Liver (tissue), 9 donors: ENCODE results near the gene RALB. TPM values are rescaled to one million over a fixed set of nuclear protein-coding genes. Genes with fewer than 3 reads are reported as not detected.

Experiments
- DNase-seq: peaks from one replicate; pipeline ENCODE4 v3.0.0-alpha.2; 2017; ENCODE audit warnings: low spot score
- H3K27ac ChIP-seq, 2 donors: one replicate each; pipeline ENCODE4 v1.7.0; 2013; ENCODE audit warnings: inconsistent platforms in 2 of 2, low read length in 2 of 2, control low read depth in 1 of 2, low read depth in 1 of 2, mild to moderate bottlenecking in 1 of 2
- H3K27me3 ChIP-seq, 4 donors: one replicate each; pipeline versions ENCODE4 v1.6.1 to v1.7.0; 2013; ENCODE audit warnings: low read length in 3 of 4, inconsistent platforms in 1 of 4, mild to moderate bottlenecking in 1 of 4, moderate library complexity in 1 of 4; ENCODE audit not compliant: control insufficient read depth in 4 of 4, insufficient read depth in 4 of 4
- H3K36me3 ChIP-seq, 4 donors: one replicate each; pipeline versions ENCODE4 v1.6.1 to v1.7.0; 2013; ENCODE audit warnings: low read length in 3 of 4, mild to moderate bottlenecking in 3 of 4, low read depth in 1 of 4, moderate library complexity in 1 of 4; ENCODE audit not compliant: control insufficient read depth in 4 of 4, insufficient read depth in 3 of 4
- H3K4me1 ChIP-seq, 4 donors: one replicate each; pipeline versions ENCODE4 v1.6.1 to v1.7.0; 2013; ENCODE audit warnings: low read length in 3 of 4, mild to moderate bottlenecking in 3 of 4, moderate library complexity in 1 of 4; ENCODE audit not compliant: control insufficient read depth in 4 of 4, insufficient read depth in 4 of 4
- H3K4me3 ChIP-seq, 3 donors: one replicate each; pipeline versions ENCODE4 v1.6.1 to v1.7.0; 2013; ENCODE audit warnings: low read length in 3 of 3, control low read depth in 1 of 3, low read depth in 1 of 3, mild to moderate bottlenecking in 1 of 3
- H3K9ac ChIP-seq, 2 donors: one replicate each; pipeline ENCODE4 v1.7.0; 2013; ENCODE audit warnings: low read length in 2 of 2, mild to moderate bottlenecking in 2 of 2, moderate library complexity in 2 of 2, control low read depth in 1 of 2, low read depth in 1 of 2
- H3K9me3 ChIP-seq, 4 donors: one replicate each; pipeline versions ENCODE4 v1.6.1 to v1.7.0; 2013; ENCODE audit warnings: low read length in 3 of 4; ENCODE audit not compliant: control insufficient read depth in 4 of 4
- EGR1 ChIP-seq, 2 donors: IDR thresholded peaks; 2 replicates each; pipeline ENCODE4 v1.6.1; 2016 to 2018; ENCODE audit warnings: antibody characterized with exemption in 2 of 2, low read depth in 2 of 2
- FOXA1 ChIP-seq: IDR thresholded peaks from 2 replicates; pipeline ENCODE4 v1.6.1; 2016; ENCODE audit warnings: antibody characterized with exemption
- FOXA2 ChIP-seq: IDR thresholded peaks from 2 replicates; pipeline ENCODE4 v1.6.1; 2016; ENCODE audit warnings: antibody characterized with exemption
- GABPA ChIP-seq, 2 donors: IDR thresholded peaks in 1 of 2; conservative IDR thresholded peaks in 1 of 2; 2 replicates each; pipeline ENCODE4 v1.6.1; 2016; ENCODE audit warnings: antibody characterized with exemption in 2 of 2, mild to moderate bottlenecking in 1 of 2, moderate library complexity in 1 of 2
- HNF4G ChIP-seq: IDR thresholded peaks from 2 replicates; pipeline ENCODE4 v1.6.1; 2016; ENCODE audit warnings: antibody characterized with exemption
- NR2F2 ChIP-seq: IDR thresholded peaks from 2 replicates; pipeline ENCODE4 v1.6.1; 2016; ENCODE audit warnings: antibody characterized with exemption
- RAD21 ChIP-seq, 2 donors: IDR thresholded peaks; 2 replicates each; pipeline ENCODE4 v1.6.1; 2016; ENCODE audit warnings: antibody characterized with exemption in 2 of 2, mild to moderate bottlenecking in 2 of 2
- RXRA ChIP-seq, 2 donors: IDR thresholded peaks; 2 replicates each; pipeline ENCODE4 v1.6.1; 2017 to 2018; ENCODE audit warnings: antibody characterized with exemption in 2 of 2, mild to moderate bottlenecking in 1 of 2
- SP1 ChIP-seq: IDR thresholded peaks from 2 replicates; pipeline ENCODE4 v1.6.1; 2018; ENCODE audit warnings: antibody characterized with exemption, mild to moderate bottlenecking
- YY1 ChIP-seq: IDR thresholded peaks from 2 replicates; pipeline ENCODE4 v1.6.1; 2016; ENCODE audit warnings: antibody characterized with exemption, mild to moderate bottlenecking
- WGBS: extraction: QIAGEN DNeasy Blood & Tissue Kit; methylation state at CpG from one replicate; pipeline ENCODE4 v1.1.7; 2013; 5-methylcytosine and 5-hydroxymethylcytosine counted together
- polyA plus RNA-seq, 2 donors: library from polyadenylated mRNA; stranded (reverse) in 1 of 2; unstranded in 1 of 2; fragments of 200-250 nt in 1 of 2; fragments of >200 nt in 1 of 2; fragmentation: Nextera tagmentation in 1 of 2; extraction: Ambion mirVana in 1 of 2; gene quantifications; one replicate each; pipeline versions ENCODE4 v1.2.1 to v1.2.3, GENCODE V29; 2013 to 2015
- total RNA-seq, 2 donors: library from RNA; depleted of rRNA; stranded (reverse); fragments of >200 nt; gene quantifications; one replicate each; pipeline ENCODE4 v1.2.3, GENCODE V29; 2014
- TF ChIP-seq, protein P1 (sequence below): fragments of 150-350 bp; IDR thresholded peaks from 2 replicates; pipeline ENCODE4 v1.5.1; 2017; ENCODE audit warnings: improper control_type of control experiment, low read depth, low read length; ENCODE audit not compliant: missing input control
- TF ChIP-seq, protein P2 (sequence below): IDR thresholded peaks from 2 replicates; pipeline ENCODE4 v1.6.1; 2016; ENCODE audit warnings: antibody characterized with exemption, mild to moderate bottlenecking
- TF ChIP-seq, protein P3 (sequence below): IDR thresholded peaks from 2 replicates; pipeline ENCODE4 v1.6.1; 2016; ENCODE audit warnings: antibody characterized with exemption
- TF ChIP-seq, protein P4 (sequence below): IDR thresholded peaks from 2 replicates; pipeline ENCODE4 v1.6.1; 2016; ENCODE audit warnings: antibody characterized with exemption
- donor health status: healthy.
- donor health status: healthy.
- donor health status: healthy.
- donor health status: healthy.
- donor health status: healthy.

Gene RALB
- total and polyA plus RNA-seq, 4 donors: 11.1 to 26.4 (median 20.1) TPM

DNA sequence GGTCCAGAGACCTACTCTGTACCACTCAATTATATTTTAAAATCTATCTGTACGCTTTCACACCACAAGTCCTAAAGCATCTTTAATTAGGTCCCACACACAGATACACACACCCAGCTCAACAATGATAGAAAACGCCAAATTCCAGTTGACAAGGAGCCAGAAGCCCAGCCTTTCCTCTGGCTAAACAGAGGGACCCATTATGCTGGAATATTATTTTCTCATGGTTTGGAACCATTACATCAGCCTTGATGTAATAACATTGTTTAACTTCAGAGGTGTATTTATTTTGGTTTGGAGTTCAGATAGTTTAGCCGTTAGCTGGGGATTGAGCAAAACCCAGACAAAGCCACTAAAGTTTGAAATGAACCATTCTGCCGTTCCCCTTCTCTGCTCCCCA lies 79.3 kb downstream of the RALB start (continued):
- TF ChIP-seq, protein P1, sequence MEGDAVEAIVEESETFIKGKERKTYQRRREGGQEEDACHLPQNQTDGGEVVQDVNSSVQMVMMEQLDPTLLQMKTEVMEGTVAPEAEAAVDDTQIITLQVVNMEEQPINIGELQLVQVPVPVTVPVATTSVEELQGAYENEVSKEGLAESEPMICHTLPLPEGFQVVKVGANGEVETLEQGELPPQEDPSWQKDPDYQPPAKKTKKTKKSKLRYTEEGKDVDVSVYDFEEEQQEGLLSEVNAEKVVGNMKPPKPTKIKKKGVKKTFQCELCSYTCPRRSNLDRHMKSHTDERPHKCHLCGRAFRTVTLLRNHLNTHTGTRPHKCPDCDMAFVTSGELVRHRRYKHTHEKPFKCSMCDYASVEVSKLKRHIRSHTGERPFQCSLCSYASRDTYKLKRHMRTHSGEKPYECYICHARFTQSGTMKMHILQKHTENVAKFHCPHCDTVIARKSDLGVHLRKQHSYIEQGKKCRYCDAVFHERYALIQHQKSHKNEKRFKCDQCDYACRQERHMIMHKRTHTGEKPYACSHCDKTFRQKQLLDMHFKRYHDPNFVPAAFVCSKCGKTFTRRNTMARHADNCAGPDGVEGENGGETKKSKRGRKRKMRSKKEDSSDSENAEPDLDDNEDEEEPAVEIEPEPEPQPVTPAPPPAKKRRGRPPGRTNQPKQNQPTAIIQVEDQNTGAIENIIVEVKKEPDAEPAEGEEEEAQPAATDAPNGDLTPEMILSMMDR: no peak

DNA sequence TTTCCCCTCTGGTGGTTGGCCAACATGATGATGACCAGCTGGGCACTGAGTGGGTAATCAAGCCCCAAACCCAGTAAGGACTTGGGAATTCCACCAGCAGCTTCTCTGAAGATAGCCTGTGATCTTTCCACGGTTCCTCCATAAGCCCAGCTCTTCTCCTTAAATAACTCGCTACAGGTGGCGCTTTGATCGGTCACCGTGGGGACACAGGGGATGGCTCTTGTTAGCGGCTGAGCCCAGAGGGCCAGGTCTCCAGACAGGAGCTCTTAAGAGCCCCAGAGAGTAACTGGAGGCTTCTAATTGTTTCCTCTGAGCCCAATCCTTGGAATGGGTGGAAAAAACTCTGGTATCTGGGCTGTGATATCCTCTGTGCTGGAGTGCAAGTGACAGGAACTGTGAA lies 79.7 kb downstream of the RALB start:
- H3K27me3 ChIP-seq: no peaks in the 10 kb centered on the region
- TF ChIP-seq, protein P2, sequence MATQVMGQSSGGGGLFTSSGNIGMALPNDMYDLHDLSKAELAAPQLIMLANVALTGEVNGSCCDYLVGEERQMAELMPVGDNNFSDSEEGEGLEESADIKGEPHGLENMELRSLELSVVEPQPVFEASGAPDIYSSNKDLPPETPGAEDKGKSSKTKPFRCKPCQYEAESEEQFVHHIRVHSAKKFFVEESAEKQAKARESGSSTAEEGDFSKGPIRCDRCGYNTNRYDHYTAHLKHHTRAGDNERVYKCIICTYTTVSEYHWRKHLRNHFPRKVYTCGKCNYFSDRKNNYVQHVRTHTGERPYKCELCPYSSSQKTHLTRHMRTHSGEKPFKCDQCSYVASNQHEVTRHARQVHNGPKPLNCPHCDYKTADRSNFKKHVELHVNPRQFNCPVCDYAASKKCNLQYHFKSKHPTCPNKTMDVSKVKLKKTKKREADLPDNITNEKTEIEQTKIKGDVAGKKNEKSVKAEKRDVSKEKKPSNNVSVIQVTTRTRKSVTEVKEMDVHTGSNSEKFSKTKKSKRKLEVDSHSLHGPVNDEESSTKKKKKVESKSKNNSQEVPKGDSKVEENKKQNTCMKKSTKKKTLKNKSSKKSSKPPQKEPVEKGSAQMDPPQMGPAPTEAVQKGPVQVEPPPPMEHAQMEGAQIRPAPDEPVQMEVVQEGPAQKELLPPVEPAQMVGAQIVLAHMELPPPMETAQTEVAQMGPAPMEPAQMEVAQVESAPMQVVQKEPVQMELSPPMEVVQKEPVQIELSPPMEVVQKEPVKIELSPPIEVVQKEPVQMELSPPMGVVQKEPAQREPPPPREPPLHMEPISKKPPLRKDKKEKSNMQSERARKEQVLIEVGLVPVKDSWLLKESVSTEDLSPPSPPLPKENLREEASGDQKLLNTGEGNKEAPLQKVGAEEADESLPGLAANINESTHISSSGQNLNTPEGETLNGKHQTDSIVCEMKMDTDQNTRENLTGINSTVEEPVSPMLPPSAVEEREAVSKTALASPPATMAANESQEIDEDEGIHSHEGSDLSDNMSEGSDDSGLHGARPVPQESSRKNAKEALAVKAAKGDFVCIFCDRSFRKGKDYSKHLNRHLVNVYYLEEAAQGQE: no peak
- TF ChIP-seq, protein P3, sequence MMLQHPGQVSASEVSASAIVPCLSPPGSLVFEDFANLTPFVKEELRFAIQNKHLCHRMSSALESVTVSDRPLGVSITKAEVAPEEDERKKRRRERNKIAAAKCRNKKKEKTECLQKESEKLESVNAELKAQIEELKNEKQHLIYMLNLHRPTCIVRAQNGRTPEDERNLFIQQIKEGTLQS: no peak
- TF ChIP-seq NR2F2 (no peak), YY1 (no peak), FOXA1 (no peak), HNF4G (no peak)
- DNase-seq: no peak
- peaks cover 0 to 1% (median 0%) of the 10 kb centered on the region in 4 donors for H3K9me3 ChIP-seq
- no peaks in the 10 kb centered on the region for H3K4me1 ChIP-seq
- WGBS: 94% methylated on average over 6 of the region's 6 CpGs
- no peaks in the 10 kb centered on the region for H3K36me3 ChIP-seq
- no peak overlapping the region for H3K4me3 ChIP-seq
- no peak overlapping the region for H3K9ac ChIP-seq
- H3K27ac ChIP-seq: no peak overlapping the region

DNA sequence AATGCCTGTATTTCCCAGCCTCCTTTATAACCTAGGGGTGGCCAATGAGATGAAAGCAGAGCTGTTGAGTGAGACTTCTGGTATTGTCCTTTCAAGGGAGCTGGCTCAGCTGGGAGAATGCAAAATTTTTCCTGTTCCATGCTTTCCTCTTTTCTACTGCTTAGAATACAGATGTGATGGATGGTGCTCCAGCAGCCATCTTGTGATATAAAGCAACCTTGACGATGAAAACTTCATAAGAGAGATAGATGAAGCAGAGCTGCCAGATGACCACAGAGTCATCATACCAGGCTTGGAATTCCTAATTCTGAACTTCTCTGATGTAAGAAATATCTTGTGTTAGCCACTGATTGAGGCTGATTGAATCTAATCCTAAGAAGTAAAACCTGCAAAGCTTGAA lies 81.4 kb downstream of the RALB start:
- H3K27ac ChIP-seq: no peak overlapping the region
- H3K9ac ChIP-seq: no peak overlapping the region
- TF ChIP-seq SP1 (no peak), RXRA (IDR thresholded peaks at IDR 0.05) (no peak), FOXA1 (no peak), HNF4G (no peak), YY1 (no peak), FOXA2 (no peak), GABPA (IDR thresholded peaks at IDR 0.05 in 1 of 2, conservative IDR thresholded peaks at IDR 0.05 in 1 of 2) (no peak), EGR1 (IDR thresholded peaks at IDR 0.05; ENCODE audit: low read depth in 2 of 2) (no peak), RAD21 (IDR thresholded peaks at IDR 0.05) (no peak)
- TF ChIP-seq, protein P4, sequence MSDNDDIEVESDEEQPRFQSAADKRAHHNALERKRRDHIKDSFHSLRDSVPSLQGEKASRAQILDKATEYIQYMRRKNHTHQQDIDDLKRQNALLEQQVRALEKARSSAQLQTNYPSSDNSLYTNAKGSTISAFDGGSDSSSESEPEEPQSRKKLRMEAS: no peak
- TF ChIP-seq, protein P3: no peak
- WGBS: 93% methylated on average over 1 of the region's 1 CpG
- no peaks in the 10 kb centered on the region for H3K4me1 ChIP-seq
- no peaks in the 10 kb centered on the region for H3K27me3 ChIP-seq
- H3K9me3 ChIP-seq: peaks cover 0 to 1% (median 0%) of the 10 kb centered on the region in 4 donors
- no peak overlapping the region for H3K4me3 ChIP-seq
- no peaks in the 10 kb centered on the region for H3K36me3 ChIP-seq
- DNase-seq: no peak
